PC-9 (cell line): ENCODE results near the gene MAPK10.

ENCODE experiments used
- CTCF ChIP-seq: fragments of 200-600 bp; sonication (generic); conservative IDR thresholded peaks from 2 replicates; pipeline ENCODE4 v1.6.1; 2017; ENCODE audit warnings: mixed run types, antibody characterized with exemption, mild to moderate bottlenecking, moderate library complexity
- EZH2 ChIP-seq: fragments of 200-600 bp; sonication (generic); IDR thresholded peaks from 2 replicates; pipeline ENCODE4 v1.8.0; 2017; ENCODE audit warnings: antibody characterized with exemption, low read depth

GRCh38 chr4:85979276-85979675 is 380.6 kb downstream of the MAPK10 start:
- TF ChIP-seq CTCF: no peak
- no peak for TF ChIP-seq EZH2
